Measurements from ENCODE around the gene ZNF124. TPM values are rescaled to one million over a fixed set of nuclear protein-coding genes. Genes with fewer than 3 reads are reported as not detected.

The ZNF124 gene
- total and polyA plus RNA-seq, 2 of the 13 experiments (the other 11 are each of a cell fraction or from before 2014, with no cell fraction given), result 9.7 to 134 TPM

- no peak for TF ChIP-seq NFIB (CRISPR knock-in tag; IDR thresholded peaks at IDR 0.05; ENCODE audit: borderline replicate concordance)
- peak; percentile 98 for TF ChIP-seq ZNF296 (CRISPR knock-in tag; conservative IDR thresholded peaks at IDR 0.05)
- TF ChIP-seq ZNF17 (CRISPR knock-in tag; IDR thresholded peaks at IDR 0.05), result no peak
- TF ChIP-seq TRIM22 (IDR thresholded peaks at IDR 0.05), result no peak
- TF ChIP-seq SOX5 (CRISPR knock-in tag; IDR thresholded peaks at IDR 0.05; ENCODE audit: borderline replicate concordance), result no peak
- TF ChIP-seq PRMT3 (CRISPR knock-in tag; IDR thresholded peaks at IDR 0.05; ENCODE audit: borderline replicate concordance, low read depth), result peak; percentile 47; the same call in 1 of the 2 replicates
- TF ChIP-seq ZNF749 (CRISPR knock-in tag; IDR thresholded peaks at IDR 0.05; ENCODE audit: borderline replicate concordance), result peak; percentile 70; the same call in 1 of the 2 replicates
- no peak for TF ChIP-seq KIAA2018 (CRISPR knock-in tag; IDR thresholded peaks at IDR 0.05; ENCODE audit: borderline replicate concordance)
- no peak for TF ChIP-seq ZBTB1 (CRISPR knock-in tag; IDR thresholded peaks at IDR 0.05; ENCODE audit: borderline replicate concordance)
- TF ChIP-seq SP1 (IDR thresholded peaks at IDR 0.05), result no peak
- TF ChIP-seq SP1 (CRISPR knock-in tag; IDR thresholded peaks at IDR 0.05), result no peak
- TF ChIP-seq CHD4 (IDR thresholded peaks at IDR 0.05; ENCODE audit: borderline replicate concordance, low read length), result no peak
- TF ChIP-seq ZBTB43 (CRISPR knock-in tag; conservative IDR thresholded peaks at IDR 0.05), result no peak; the same call in 1 of the 2 replicates
- TF ChIP-seq ZNF616 (CRISPR knock-in tag; IDR thresholded peaks at IDR 0.05; ENCODE audit: low read depth), result peak; percentile 75
- peak; percentile 20; the same call in 1 of the 2 replicates for TF ChIP-seq MNT (IDR thresholded peaks at IDR 0.05)
- no peak for TF ChIP-seq ZNF326 (CRISPR knock-in tag; IDR thresholded peaks at IDR 0.05; ENCODE audit: borderline replicate concordance)
These were observed 59.9 kb downstream of the ZNF124 start (continued) for GRCh38 chr1:247111700-247112478.

Data from HepG2 (cell line).